Endodermal cell (in vitro differentiated cells): ENCODE data around the gene CSF3. TPM values are rescaled to one million over a fixed set of nuclear protein-coding genes. Genes with fewer than 3 reads are reported as not detected.

Source experiments
- DNase-seq: peaks from one replicate; pipeline ENCODE4 v3.0.0-alpha.2; 2017
- H3K27ac ChIP-seq: 2 replicates; pipeline ENCODE4 v1.5.1; 2013; ENCODE audit warnings: mild to moderate bottlenecking, low read depth, low read length, moderate library complexity
- H3K27me3 ChIP-seq: 2 replicates; pipeline ENCODE4 v1.6.1; 2013; ENCODE audit warnings: mild to moderate bottlenecking, low read length, moderate library complexity; ENCODE audit not compliant: insufficient read depth, control insufficient read depth, poor library complexity, severe bottlenecking
- H3K36me3 ChIP-seq: 2 replicates; pipeline ENCODE4 v1.7.0; 2013; ENCODE audit warnings: mild to moderate bottlenecking, low read length, moderate library complexity; ENCODE audit not compliant: control insufficient read depth, insufficient read depth
- H3K4me1 ChIP-seq: one replicate; pipeline ENCODE4 v1.7.0; 2013; ENCODE audit warnings: low read length; ENCODE audit not compliant: control insufficient read depth, insufficient read depth
- H3K4me3 ChIP-seq: 2 replicates; pipeline ENCODE4 v1.5.1; 2013; ENCODE audit warnings: mild to moderate bottlenecking, low read length, moderate library complexity
- H3K9ac ChIP-seq: 2 replicates; pipeline ENCODE4 v1.6.1; 2013; ENCODE audit warnings: mild to moderate bottlenecking, low read length, moderate library complexity; ENCODE audit not compliant: poor library complexity, severe bottlenecking; ENCODE audit errors: extremely low read depth
- H3K9me3 ChIP-seq: 2 replicates; pipeline ENCODE4 v1.6.1; 2013; ENCODE audit warnings: mild to moderate bottlenecking, low read length, moderate library complexity; ENCODE audit not compliant: control insufficient read depth
- H3K27ac Mint-ChIP-seq: 2 replicates; pipeline ENCODE4 v1.8.0; 2020; ENCODE audit warnings: mixed read lengths
- H3K27me3 Mint-ChIP-seq: 2 replicates; pipeline ENCODE4 v1.8.0; 2021; ENCODE audit warnings: mild to moderate bottlenecking, mixed read lengths; ENCODE audit not compliant: insufficient read depth
- H3K36me3 Mint-ChIP-seq: 2 replicates; pipeline ENCODE4 v1.8.0; 2020; ENCODE audit warnings: low read depth, mixed read lengths
- H3K4me1 Mint-ChIP-seq: 2 replicates; pipeline ENCODE4 v1.8.0; 2020; ENCODE audit warnings: mixed read lengths
- H3K4me3 Mint-ChIP-seq: 2 replicates; pipeline ENCODE4 v1.8.0; 2020; ENCODE audit warnings: mild to moderate bottlenecking, moderate library complexity, mixed read lengths
- H3K9me3 Mint-ChIP-seq: 2 replicates; pipeline ENCODE4 v1.8.0; 2020; ENCODE audit warnings: mild to moderate bottlenecking, mixed read lengths
- CTCF ChIP-seq: fragments of 200-600 bp; sonication (generic); conservative IDR thresholded peaks from 2 replicates; pipeline ENCODE4 v1.5.0; 2021; ENCODE audit warnings: antibody characterized with exemption, mild to moderate bottlenecking
- WGBS, 2 experiments: methylation state at CpG; one replicate each; pipeline versions ENCODE4 v1.1.5 to v1.1.7; 2013; ENCODE audit warnings: missing lambda C conversion rate in 2 of 2, mixed read lengths in 1 of 2; ENCODE audit not compliant: insufficient coverage in 1 of 2, insufficient read length in 1 of 2; 5-methylcytosine and 5-hydroxymethylcytosine counted together
- total RNA-seq, 2 donors: library from RNA; stranded (reverse); fragmentation: NEBNext Ultra II Directional in 1 of 2; extraction: Animal tissue kit (Norgen Biotek cat#: 25700) in 1 of 2; gene quantifications; 2 replicates in 1 of 2; 3 replicates in 1 of 2; pipeline ENCODE4 v1.2.1, GENCODE V29; 2021

CSF3 gene
- total RNA-seq, 2 donors from 2014 or later: not detected

- Mint-ChIP-seq H3K36me3 (peaks cover 6% of the 10 kb centered on the region), H3K27ac (no peak overlapping the region), H3K4me3 (no peak overlapping the region), H3K4me1 (peaks cover 14% of the 10 kb centered on the region), H3K9me3 (peaks cover 3% of the 10 kb centered on the region), H3K27me3 (no peaks in the 10 kb centered on the region)
- Histone ChIP-seq H3K36me3 (no peaks in the 10 kb centered on the region), H3K4me3 (no peak overlapping the region), H3K9me3 (no peaks in the 10 kb centered on the region), H3K4me1 (peaks cover 5% of the 10 kb centered on the region), H3K9ac (no peak overlapping the region), H3K27ac (no peak overlapping the region), H3K27me3 (no peaks in the 10 kb centered on the region)
- TF ChIP-seq CTCF: no peak
- 74 to 81% methylated on average over 14 to 18 of the region's 18 CpGs for WGBS, 2 experiments
- DNase-seq: no peak
Measured at GRCh38 chr17:40014375-40014980, 762 bp upstream of the CSF3 start.

GRCh38 chr17:40015998-40016985, 1.1 kb downstream of the CSF3 start:
- TF ChIP-seq CTCF: no peak
- H3K27ac Mint-ChIP-seq: no peak overlapping the region
- H3K4me1 Mint-ChIP-seq: peaks cover 14% of the 10 kb centered on the region
- Histone ChIP-seq H3K27me3 (no peaks in the 10 kb centered on the region), H3K9ac (no peak overlapping the region), H3K9me3 (no peaks in the 10 kb centered on the region), H3K4me3 (no peak overlapping the region), H3K4me1 (peaks cover 5% of the 10 kb centered on the region), H3K36me3 (peaks cover 9% of the 10 kb centered on the region), H3K27ac (no peak overlapping the region)
- WGBS, 2 experiments: 88 to 91% methylated on average over 15 to 25 of the region's 26 CpGs
- peaks cover 18% of the 10 kb centered on the region for H3K36me3 Mint-ChIP-seq
- no peaks in the 10 kb centered on the region for H3K27me3 Mint-ChIP-seq
- DNase-seq: peak; percentile 53
- peaks cover 3% of the 10 kb centered on the region for H3K9me3 Mint-ChIP-seq
- H3K4me3 Mint-ChIP-seq: no peak overlapping the region

- Mint-ChIP-seq H3K4me3 (no peak overlapping the region), H3K9me3 (no peaks in the 10 kb centered on the region), H3K4me1 (peaks cover 14% of the 10 kb centered on the region), H3K27ac (no peak overlapping the region), H3K27me3 (no peaks in the 10 kb centered on the region), H3K36me3 (peaks cover 30% of the 10 kb centered on the region)
- Histone ChIP-seq H3K4me3 (no peak overlapping the region), H3K9ac (no peak overlapping the region), H3K9me3 (no peaks in the 10 kb centered on the region), H3K4me1 (peaks cover 5% of the 10 kb centered on the region), H3K27ac (no peak overlapping the region), H3K27me3 (no peaks in the 10 kb centered on the region), H3K36me3 (peaks cover 12% of the 10 kb centered on the region)
- peak; percentile 54 for DNase-seq
- TF ChIP-seq CTCF: no peak
- WGBS, 2 experiments: 72 to 75% methylated on average over 11 to 15 of the region's 15 CpGs
Measured at GRCh38 chr17:40017422-40018080, 2.3 kb downstream of the CSF3 start.
